Bronchial epithelial cell (primary cell): ENCODE results near the gene FAM76A. TPM values are rescaled to one million over a fixed set of nuclear protein-coding genes. Genes with fewer than 3 reads are reported as not detected.

ENCODE experiments used
- DNase-seq: peaks from one replicate; pipeline ENCODE4 v3.0.0-alpha.2; 2010; ENCODE audit warnings: low read depth
- FAIRE-seq: peaks from 2 replicates; lab custom pipeline; 2011; peaks lifted over from hg19 to GRCh38; lab: Jason Lieb, UNC
- H3K27me3 ChIP-seq: 2 replicates; pipeline ENCODE4 v1.5.1; 2011; ENCODE audit warnings: low read length; ENCODE audit not compliant: control insufficient read depth, insufficient read depth
- H3K36me3 ChIP-seq: 2 replicates; pipeline ENCODE4 v1.5.1; 2011; ENCODE audit warnings: low read length; ENCODE audit not compliant: control insufficient read depth, insufficient read depth
- H3K4me3 ChIP-seq: 2 replicates; pipeline ENCODE4 v1.5.1; 2011; ENCODE audit warnings: mild to moderate bottlenecking, low read depth, low read length, control low read depth
- total RNA-seq: library from RNA; depleted of rRNA; stranded (reverse); fragments of >200 nt; gene quantifications from 2 replicates; pipeline ENCODE4 v1.2.1, GENCODE V29; 2014
- TF ChIP-seq, protein P1 (sequence below): IDR thresholded peaks from 2 replicates; pipeline ENCODE4 v1.5.1; 2011; ENCODE audit warnings: mild to moderate bottlenecking, moderate library complexity, low read length, control low read depth, inconsistent platforms; ENCODE audit not compliant: insufficient read depth, severe bottlenecking

FAM76A gene
- total RNA-seq, 1 donor from 2014 or later, result 12.6 TPM

DNA sequence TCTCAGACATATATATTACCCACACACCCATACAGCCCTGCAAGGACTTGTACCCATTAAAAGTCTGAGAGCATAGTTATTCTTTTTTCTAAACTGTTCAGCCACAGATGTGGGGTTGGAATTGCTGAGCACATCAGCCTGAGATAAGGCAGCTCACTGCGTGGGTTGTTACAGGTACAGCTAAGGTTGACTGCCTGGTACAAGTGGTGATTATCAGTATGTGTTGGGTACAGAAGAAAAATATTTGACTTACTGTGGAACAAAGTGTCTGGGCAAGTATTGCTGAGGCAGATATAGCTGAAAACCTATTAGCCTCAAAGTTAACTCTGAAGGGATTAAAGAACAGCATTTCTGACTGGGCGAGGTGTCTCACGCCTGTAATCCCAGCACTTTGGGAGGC is 52.3 kb downstream of the FAM76A start:
- H3K36me3 ChIP-seq, result no peaks in the 10 kb centered on the region
- DNase-seq, result no peak
- FAIRE-seq, result no peak
- no peak overlapping the region for H3K4me3 ChIP-seq
- no peaks in the 10 kb centered on the region for H3K27me3 ChIP-seq
- TF ChIP-seq, protein P1, sequence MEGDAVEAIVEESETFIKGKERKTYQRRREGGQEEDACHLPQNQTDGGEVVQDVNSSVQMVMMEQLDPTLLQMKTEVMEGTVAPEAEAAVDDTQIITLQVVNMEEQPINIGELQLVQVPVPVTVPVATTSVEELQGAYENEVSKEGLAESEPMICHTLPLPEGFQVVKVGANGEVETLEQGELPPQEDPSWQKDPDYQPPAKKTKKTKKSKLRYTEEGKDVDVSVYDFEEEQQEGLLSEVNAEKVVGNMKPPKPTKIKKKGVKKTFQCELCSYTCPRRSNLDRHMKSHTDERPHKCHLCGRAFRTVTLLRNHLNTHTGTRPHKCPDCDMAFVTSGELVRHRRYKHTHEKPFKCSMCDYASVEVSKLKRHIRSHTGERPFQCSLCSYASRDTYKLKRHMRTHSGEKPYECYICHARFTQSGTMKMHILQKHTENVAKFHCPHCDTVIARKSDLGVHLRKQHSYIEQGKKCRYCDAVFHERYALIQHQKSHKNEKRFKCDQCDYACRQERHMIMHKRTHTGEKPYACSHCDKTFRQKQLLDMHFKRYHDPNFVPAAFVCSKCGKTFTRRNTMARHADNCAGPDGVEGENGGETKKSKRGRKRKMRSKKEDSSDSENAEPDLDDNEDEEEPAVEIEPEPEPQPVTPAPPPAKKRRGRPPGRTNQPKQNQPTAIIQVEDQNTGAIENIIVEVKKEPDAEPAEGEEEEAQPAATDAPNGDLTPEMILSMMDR, result no peak

DNA sequence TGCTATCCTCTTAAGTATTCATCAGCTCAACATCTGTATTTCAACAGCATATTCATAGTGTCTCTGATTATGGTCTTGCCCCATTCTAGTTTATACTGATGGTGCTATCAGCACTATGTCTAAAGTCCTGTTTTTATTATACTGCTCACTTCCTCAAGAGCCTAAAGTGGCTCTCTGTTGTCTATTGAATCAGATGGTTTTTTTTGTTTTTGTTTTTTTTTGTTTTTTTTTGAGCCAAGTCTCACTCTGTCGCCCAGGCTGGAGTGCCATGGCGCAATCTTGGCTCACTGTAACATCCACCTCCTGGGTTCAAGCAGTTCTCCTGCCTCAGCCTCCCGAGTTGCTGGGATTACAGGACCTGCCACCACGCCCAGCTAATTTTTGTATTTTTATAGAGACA is 53.4 kb downstream of the FAM76A start:
- no peak for FAIRE-seq
- no peaks in the 10 kb centered on the region for H3K36me3 ChIP-seq
- no peak overlapping the region for H3K4me3 ChIP-seq
- no peaks in the 10 kb centered on the region for H3K27me3 ChIP-seq
- TF ChIP-seq, protein P1, result no peak
- DNase-seq, result no peak

DNA sequence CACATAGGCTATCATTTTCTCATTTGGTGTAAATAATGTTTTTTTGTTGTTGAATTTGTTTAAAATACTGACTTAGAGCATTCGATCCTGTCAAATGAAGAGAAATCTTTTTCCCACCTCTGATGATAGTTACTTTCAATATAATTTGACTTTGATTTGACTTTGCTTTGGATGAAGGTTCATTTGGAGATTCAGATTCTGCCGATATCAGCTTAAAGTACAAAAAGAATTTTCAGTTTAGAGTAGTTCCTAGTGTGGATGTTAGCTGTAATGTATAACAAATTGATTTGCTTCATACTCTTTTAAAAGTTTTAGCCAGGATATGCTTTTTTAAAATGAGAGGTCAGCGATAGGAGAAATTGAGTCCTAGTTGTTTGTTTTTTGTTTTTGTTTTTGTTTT is 57.2 kb downstream of the FAM76A start:
- TF ChIP-seq, protein P1, result no peak
- no peaks in the 10 kb centered on the region for H3K27me3 ChIP-seq
- DNase-seq (no peak), FAIRE-seq (no peak)
- H3K4me3 ChIP-seq, result no peak overlapping the region
- H3K36me3 ChIP-seq, result no peaks in the 10 kb centered on the region

DNA sequence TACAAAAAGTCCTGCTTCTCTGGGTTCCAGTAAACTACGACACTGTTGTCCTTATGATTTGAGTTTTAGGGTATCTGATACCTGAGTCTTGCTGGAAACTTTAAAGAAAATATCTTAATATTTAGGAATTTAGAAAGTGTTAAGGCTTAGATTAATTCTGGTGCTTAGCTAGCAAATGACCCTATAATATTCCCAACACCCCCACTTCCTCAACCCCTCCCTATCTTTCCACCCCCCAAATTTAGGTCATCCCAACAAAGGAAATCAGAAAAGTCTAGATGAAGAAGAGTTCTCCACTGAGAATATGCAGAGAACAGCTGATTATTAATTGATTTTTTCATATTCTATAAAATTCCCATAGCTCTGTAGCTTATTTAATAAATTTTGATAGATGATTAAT is 58.9 kb downstream of the FAM76A start:
- TF ChIP-seq, protein P1, result no peak
- FAIRE-seq, result no peak
- Histone ChIP-seq H3K27me3 (no peaks in the 10 kb centered on the region), H3K4me3 (no peak overlapping the region), H3K36me3 (no peaks in the 10 kb centered on the region)
- DNase-seq, result no peak

DNA sequence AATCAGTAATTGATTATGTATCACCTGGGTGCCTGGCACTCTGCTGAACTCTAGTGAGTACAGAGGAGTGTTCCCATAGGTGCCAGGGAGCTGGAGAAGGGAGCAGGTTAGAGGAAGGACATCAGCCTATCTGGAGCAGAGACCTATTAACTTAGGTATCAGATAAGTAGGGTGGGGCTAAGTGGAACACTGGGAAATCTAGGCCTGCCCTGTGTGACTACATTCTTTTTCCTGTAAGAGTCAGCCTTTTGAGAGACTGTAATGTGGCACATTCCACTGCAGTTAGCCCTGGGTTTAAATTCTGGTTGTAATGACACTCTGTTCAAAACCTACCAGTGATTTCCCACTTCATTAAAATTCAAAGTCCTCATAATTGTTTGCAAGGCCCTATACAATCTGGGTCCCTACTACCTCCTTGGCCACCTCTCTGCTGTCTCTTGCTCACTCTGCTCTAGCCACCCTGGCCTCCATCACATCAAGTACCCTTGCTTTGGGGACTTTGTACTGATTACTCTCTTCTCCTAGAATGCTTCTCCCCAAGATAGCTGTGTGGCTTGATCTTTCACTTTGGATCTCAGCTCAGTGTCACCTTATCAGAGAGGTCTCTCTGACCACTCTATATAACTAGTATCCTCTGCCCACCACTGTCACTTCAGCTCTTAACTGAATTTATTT is 60.2 kb downstream of the FAM76A start:
- Histone ChIP-seq H3K4me3 (no peak overlapping the region), H3K36me3 (peaks cover 1% of the 10 kb centered on the region), H3K27me3 (no peaks in the 10 kb centered on the region)
- FAIRE-seq (no peak), DNase-seq (peak; percentile 70)
- TF ChIP-seq, protein P1, result no peak

DNA sequence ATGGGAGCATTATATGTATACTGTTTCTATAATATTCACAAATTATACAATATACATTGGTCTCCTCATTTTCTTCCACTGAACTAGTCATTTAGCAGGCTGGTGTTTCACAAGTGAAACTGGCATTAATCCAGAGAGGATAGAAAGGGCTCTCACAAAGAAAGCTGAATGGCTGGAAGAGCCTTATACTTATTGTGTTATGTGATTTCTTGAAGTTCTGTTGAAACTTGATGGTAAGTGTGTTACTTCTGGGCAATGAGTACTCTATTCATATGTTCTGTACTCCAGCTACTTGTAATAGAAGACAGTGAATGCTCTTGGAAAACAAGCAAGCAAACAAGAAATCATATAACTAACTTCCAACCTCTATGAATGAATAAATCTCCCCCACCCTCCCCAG is 62.1 kb downstream of the FAM76A start:
- Histone ChIP-seq H3K27me3 (no peaks in the 10 kb centered on the region), H3K4me3 (no peak overlapping the region), H3K36me3 (peaks cover 2% of the 10 kb centered on the region)
- DNase-seq, result peak; percentile 58
- FAIRE-seq, result no peak
- TF ChIP-seq, protein P1, result no peak
